Naive thymus-derived CD8-positive, alpha-beta T cell (primary cell): ENCODE results near the gene IFNA1. TPM values are rescaled to one million over a fixed set of nuclear protein-coding genes. Genes with fewer than 3 reads are reported as not detected.

Experiments
- ATAC-seq, 2 donors: fragments of 150-1000 bp; cut with Tn5 transposase in 1 of 2; sonication (Bioruptor Pico), chemical (Tn5 transposase) in 1 of 2; 1 replicate in 1 of 2; 2 replicates in 1 of 2; pipeline ENCODE4 v1.10.0; 2021; ENCODE audit warnings: mild to moderate bottlenecking in 2 of 2, moderate library complexity in 2 of 2
- POLR2A ChIA-PET: fragments of 350-600 bp; sonication (Branson Sonifier 250); formaldehyde crosslinking; loops from one replicate; lab custom pipeline; 2021; ENCODE audit warnings: antibody characterized with exemption; lab: Charles Lee
- DNase-seq, 10 donors: peaks; one replicate each; pipeline versions ENCODE4 v3.0.0 to v3.0.0-alpha.2; 2020 to 2022
- H3K27ac Mint-ChIP-seq, 10 donors: one replicate each; pipeline ENCODE4 v1.8.0; 2020 to 2022; ENCODE audit warnings: mild to moderate bottlenecking in 10 of 10, mixed read lengths in 10 of 10, moderate library complexity in 4 of 10, inconsistent platforms in 1 of 10
- H3K27me3 Mint-ChIP-seq, 5 donors: one replicate each; pipeline ENCODE4 v1.8.0; 2021 to 2022; ENCODE audit warnings: mixed read lengths in 5 of 5
- H3K36me3 Mint-ChIP-seq, 3 donors: one replicate each; pipeline ENCODE4 v1.8.0; 2020 to 2022; ENCODE audit warnings: mixed read lengths in 3 of 3, mild to moderate bottlenecking in 2 of 3, inconsistent platforms in 1 of 3
- H3K4me1 Mint-ChIP-seq, 4 donors: one replicate each; pipeline ENCODE4 v1.8.0; 2021 to 2022; ENCODE audit warnings: mixed read lengths in 4 of 4
- H3K4me3 Mint-ChIP-seq, 10 donors: one replicate each; pipeline ENCODE4 v1.8.0; 2020 to 2022; ENCODE audit warnings: mild to moderate bottlenecking in 10 of 10, mixed read lengths in 10 of 10, moderate library complexity in 6 of 10, inconsistent platforms in 1 of 10
- H3K9me3 Mint-ChIP-seq, 9 donors: one replicate each; pipeline ENCODE4 v1.8.0; 2020 to 2022; ENCODE audit warnings: mixed read lengths in 9 of 9, mild to moderate bottlenecking in 3 of 9, inconsistent platforms in 1 of 9, moderate library complexity in 1 of 9
- polyA plus RNA-seq, 3 donors: library from polyadenylated mRNA; unstranded; fragments of 300-500 nt; fragmentation: Illumina TruSeq; gene quantifications; one replicate each; pipeline ENCODE4 v1.2.3, GENCODE V29; 2021
- total RNA-seq, 8 experiments: library from RNA in 2 of 8; stranded (reverse) in 2 of 8; gene quantifications; one replicate each; pipeline ENCODE4 v1.2.3 and lab custom pipeline; 2021 to 2026

IFNA1 gene
- total RNA-seq (not detected), polyA plus RNA-seq (not detected), total RNA-seq (lab: John Stamatoyannopoulos, UW) (0 reads per million in 6 experiments)

DNA sequence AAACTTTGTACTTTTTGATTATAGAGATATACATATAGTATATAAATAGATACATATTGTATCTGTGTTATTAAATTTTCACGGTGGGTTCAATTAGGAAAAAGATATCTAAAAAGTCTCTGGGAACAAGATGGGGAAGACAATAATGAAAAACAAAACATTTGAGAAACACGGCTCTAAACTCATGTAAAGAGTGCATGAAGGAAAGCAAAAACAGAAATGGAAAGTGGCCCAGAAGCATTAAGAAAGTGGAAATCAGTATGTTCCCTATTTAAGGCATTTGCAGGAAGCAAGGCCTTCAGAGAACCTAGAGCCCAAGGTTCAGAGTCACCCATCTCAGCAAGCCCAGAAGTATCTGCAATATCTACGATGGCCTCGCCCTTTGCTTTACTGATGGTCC is at the start of gene IFNA1:
TSS of gene IFNA1 (plus strand) at position 301 of the 400 bp plus-strand sequence. CDS start at position 370, 69 bp downstream.
- POLR2A ChIA-PET, result no interaction called here
- H3K4me3 Mint-ChIP-seq, result no peak within 1 kb of the TSS
- no peak for ATAC-seq
- DNase-seq, result no peak
- no peaks in the 10 kb centered on the region for H3K9me3 Mint-ChIP-seq
- peaks cover 2 to 19% (median 14%) of the 10 kb centered on the region in 4 donors for H3K4me1 Mint-ChIP-seq
- no peak within 1 kb of the TSS for H3K27ac Mint-ChIP-seq
- H3K27me3 Mint-ChIP-seq, result peaks cover 0 to 9% (median 0%) of the 10 kb centered on the region in 5 donors
- no peaks in the 10 kb centered on the region for H3K36me3 Mint-ChIP-seq

DNA sequence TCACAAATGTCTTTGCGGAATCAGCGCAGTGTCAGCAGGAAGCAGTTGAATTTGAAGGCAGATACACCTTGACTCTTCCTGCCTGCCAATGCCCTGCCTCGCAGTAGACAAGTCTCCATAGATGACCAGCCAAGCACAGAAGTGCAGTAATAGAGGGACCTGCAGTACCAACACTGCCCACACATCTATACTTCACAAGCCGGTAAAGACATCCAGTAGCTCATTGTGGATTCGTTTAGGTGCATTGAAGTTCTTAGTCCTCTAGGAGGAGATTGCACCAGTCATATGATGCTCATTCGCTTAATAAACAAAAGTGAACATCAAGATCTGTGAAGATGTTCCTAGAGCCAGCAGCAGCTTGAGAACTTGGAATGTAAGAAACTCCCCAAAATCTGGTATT is 48.0 kb upstream of the IFNA1 start:
- POLR2A ChIA-PET, result no interaction called here
- DNase-seq, result no peak

DNA sequence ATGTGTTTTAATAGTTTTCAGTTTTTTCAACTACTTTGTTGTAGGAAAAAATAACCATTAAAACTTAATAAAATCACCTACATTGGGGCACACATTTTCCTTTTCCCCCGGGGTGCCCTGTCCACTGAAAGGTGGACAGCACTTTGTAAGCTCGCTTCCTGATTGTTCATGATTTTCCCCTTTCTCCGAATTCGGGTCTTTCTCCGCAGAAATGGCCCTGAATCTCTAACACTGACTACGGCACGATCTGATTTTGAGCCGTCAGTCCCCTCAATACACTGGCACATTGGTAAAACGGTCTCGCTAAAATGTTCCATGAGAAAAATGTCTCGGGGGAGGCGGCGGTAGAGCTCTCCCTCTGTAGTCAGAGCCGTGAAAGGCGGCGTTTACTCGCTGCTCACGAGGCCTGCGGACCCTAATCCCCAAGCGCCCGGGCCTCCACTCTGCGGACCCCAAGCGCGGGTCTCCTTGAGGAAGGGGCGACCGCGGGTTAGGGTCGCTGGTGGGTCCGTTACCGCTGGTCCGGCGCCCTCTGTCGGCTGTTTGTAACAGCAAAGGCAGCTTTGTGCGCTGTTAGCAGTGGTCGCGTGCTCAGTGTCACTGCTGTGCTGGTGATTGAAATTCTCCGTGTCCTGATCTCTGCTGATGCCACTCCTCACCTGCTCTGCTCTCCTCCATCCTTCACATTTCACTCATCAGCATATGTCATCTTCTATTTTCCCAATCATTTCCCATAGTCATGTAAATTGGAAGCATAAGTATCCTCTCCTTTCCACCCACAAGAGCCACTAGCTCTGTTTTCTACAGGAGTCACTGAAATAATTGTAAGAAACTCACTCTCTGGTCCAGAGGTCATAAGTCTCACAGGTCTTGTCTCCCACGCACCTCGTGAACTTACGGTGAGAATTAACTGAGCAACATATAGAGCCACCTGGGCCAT is 44.2 kb upstream of the IFNA1 start:
- Mint-ChIP-seq H3K27me3 (peaks cover 32 to 78% (median 53%) of the 10 kb centered on the region in 5 donors), H3K9me3 (no peaks in the 10 kb centered on the region), H3K4me1 (peaks cover 4 to 11% (median 8%) of the 10 kb centered on the region in 4 donors), H3K36me3 (no peaks in the 10 kb centered on the region), H3K4me3 (peak overlapping the region; percentile 51 to 88 (median 77)), H3K27ac (peak overlapping the region in 2 of 10 donors; percentile 60)
- DNase-seq (peak; percentile 27 to 75 (median 54)), ATAC-seq (peak; percentile 82 to 91)
- POLR2A ChIA-PET, result interaction anchor here (0.8 to 1.4 kb wide), 3 partner anchors 62 to 75 kb away, joined by 3 to 6 read pairs (median 4); no protein-coding TSS in a partner anchor

More for the DNA sequence above, 48.0 kb upstream of the IFNA1 start:
- Mint-ChIP-seq H3K9me3 (no peaks in the 10 kb centered on the region), H3K36me3 (no peaks in the 10 kb centered on the region), H3K4me3 (no peak overlapping the region), H3K27me3 (peaks cover 31 to 79% (median 51%) of the 10 kb centered on the region in 5 donors), H3K27ac (no peak overlapping the region), H3K4me1 (peaks cover 2 to 11% (median 7%) of the 10 kb centered on the region in 4 donors)
- ATAC-seq, result peak; percentile 51 to 72

DNA sequence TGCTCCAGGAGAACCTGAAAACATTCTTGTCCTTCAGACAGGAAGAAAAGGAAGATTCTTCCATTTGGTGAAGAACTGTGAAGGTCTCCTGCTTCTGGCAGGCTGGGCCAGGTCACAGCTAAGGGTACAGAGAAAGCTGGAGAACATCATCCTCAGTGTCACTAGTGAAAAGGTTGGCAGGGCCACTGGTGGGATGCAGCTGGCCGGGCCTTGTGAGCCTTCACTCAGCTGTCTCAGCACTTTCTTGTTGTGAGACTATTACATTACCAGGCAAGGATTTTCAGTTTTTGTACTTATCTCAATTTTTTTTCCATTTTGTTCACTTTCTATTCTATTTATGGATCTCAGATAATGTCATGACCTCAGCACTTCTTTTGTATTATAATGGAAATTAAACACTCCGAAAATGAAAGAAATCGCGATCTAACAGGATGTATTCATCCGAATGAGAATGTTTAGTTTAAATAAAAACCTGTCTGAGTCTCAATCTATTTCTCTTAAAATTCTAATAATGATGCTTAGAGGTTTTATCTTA is 41.2 kb upstream of the IFNA1 start:
- no peaks in the 10 kb centered on the region for H3K36me3 Mint-ChIP-seq
- H3K4me1 Mint-ChIP-seq, result peaks cover 6 to 19% (median 14%) of the 10 kb centered on the region in 4 donors
- POLR2A ChIA-PET, result no interaction called here
- H3K27ac Mint-ChIP-seq, result no peak overlapping the region
- H3K27me3 Mint-ChIP-seq, result peaks cover 23 to 77% (median 54%) of the 10 kb centered on the region in 5 donors
- no peak overlapping the region for H3K4me3 Mint-ChIP-seq
- ATAC-seq, result no peak
- DNase-seq, result no peak
- H3K9me3 Mint-ChIP-seq, result no peaks in the 10 kb centered on the region

DNA sequence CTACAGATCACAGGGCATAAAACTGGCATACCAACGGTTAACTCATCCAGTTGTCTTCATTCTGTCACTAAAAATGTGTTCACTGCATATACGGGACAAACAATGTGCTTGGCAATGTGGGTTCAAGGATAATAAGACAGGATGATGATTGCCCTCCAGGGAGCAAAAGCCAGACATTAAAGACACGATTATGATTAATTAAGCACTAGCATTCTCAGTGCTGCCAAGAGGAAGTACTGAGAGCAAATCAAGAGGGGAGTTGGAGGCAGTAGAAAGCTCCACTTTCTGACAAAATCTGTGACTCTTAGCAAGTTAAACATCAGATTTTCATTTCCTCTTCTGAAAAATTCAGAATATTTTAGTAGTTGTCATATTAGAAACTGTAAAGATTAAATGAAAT is 40.3 kb upstream of the IFNA1 start:
- Mint-ChIP-seq H3K4me3 (no peak overlapping the region), H3K36me3 (no peaks in the 10 kb centered on the region), H3K4me1 (peaks cover 6 to 19% (median 14%) of the 10 kb centered on the region in 4 donors), H3K27ac (no peak overlapping the region), H3K9me3 (no peaks in the 10 kb centered on the region), H3K27me3 (peaks cover 23 to 77% (median 56%) of the 10 kb centered on the region in 5 donors)
- DNase-seq (no peak), ATAC-seq (no peak)
- POLR2A ChIA-PET, result no interaction called here

DNA sequence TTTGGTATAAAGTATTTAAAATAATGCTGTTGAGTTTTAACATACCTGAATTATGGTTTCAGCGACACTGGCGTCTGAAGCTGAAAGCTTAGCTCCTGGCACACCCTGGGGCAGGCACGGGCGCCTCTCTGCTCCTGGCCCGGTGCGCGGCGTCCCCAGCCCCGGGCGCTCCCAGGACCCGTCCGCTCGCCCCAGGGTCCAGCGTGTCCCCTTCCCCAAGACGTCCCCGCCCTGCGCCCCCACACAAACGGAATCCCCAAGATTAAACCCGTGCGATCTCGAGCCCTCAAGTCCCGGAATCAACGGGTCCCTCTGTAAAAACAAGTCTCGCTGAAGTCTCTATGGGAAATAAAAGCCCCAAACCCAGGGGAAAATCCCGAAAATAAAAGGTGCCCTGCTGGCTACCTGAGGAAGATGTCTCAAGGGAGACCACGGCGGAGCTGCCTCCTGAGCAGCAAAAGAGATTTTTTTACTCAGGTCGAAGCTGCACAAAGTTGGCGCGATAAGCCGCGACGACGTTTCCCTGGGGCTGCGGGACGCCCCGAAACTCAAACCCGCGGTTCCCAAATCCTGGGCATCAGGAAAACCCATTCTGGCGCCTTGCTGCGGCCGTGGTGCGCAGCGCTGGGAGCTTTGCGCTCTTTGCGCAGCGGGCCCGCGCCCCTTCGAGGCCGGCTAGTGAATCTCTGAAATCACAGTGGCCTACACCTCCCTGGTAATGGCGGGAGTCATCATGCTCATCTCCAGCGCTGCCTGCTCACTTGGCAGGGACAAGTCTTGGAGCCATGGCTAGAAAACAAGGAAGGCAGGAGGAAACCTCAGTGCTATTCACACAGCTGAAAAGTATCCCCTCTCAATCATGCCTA is 37.6 kb upstream of the IFNA1 start:
- POLR2A ChIA-PET, result interaction anchor here (1.2 kb wide), 1 partner anchor 76 kb away, joined by 3 read pairs; no protein-coding TSS in a partner anchor
- DNase-seq (peak in 2 of 10 donors; percentile 9), ATAC-seq (peak; percentile 65 to 71)
- H3K9me3 Mint-ChIP-seq, result no peaks in the 10 kb centered on the region
- H3K27me3 Mint-ChIP-seq, result peaks cover 12 to 54% (median 39%) of the 10 kb centered on the region in 5 donors
- peaks cover 4 to 8% (median 7%) of the 10 kb centered on the region in 4 donors for H3K4me1 Mint-ChIP-seq
- no peaks in the 10 kb centered on the region for H3K36me3 Mint-ChIP-seq
- no peak overlapping the region for H3K27ac Mint-ChIP-seq
- peak overlapping the region; percentile 62 to 79 (median 71) for H3K4me3 Mint-ChIP-seq

DNA sequence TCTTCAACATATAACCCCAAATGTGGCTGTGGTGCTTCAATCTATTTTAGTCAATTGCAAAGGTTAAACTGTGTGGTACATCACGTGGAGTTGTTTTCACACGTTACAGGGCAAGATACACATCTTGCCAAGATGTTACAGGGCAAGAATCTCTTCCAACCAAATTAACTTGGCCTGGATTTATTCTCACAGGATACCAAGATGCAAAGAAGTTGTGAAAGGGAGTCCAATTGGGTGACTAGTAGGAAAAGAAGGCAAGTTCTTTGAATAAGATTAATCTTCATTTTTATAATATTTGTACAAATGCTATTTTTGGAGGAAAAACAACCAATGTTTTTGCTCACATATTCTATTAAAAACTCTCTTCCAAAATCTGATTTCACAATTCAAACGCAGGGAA is 36.1 kb upstream of the IFNA1 start:
- no peak for ATAC-seq
- no peak overlapping the region for H3K27ac Mint-ChIP-seq
- H3K27me3 Mint-ChIP-seq, result peaks cover 12 to 43% (median 28%) of the 10 kb centered on the region in 5 donors
- no peaks in the 10 kb centered on the region for H3K36me3 Mint-ChIP-seq
- peaks cover 4 to 8% (median 7%) of the 10 kb centered on the region in 4 donors for H3K4me1 Mint-ChIP-seq
- no peaks in the 10 kb centered on the region for H3K9me3 Mint-ChIP-seq
- no peak for DNase-seq
- peak overlapping the region in 1 of 10 donors; percentile 9 for H3K4me3 Mint-ChIP-seq
- POLR2A ChIA-PET, result no interaction called here

DNA sequence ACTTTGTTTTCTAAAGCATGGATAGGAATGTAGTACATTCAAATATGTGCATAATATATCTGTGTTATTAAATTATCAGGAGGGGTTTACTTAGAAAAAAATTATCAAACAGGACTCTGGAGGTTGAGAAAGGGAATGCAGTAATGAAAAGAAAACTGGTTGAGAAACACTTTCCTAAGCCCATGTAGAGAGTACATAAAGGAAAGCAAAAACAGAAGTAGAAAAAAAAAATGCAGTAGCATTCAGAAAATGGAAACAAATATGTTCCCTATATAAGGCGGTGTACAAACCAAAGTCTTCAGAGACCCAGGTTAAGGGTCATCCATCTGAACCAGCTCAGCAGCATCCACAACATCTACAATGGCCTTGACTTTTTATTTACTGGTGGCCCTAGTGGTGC is 31.4 kb upstream of the IFNA1 start, which contains the start of gene IFNA8:
TSS of gene IFNA8 (plus strand) at position 301 of the 400 bp plus-strand sequence. CDS start at position 361, 60 bp downstream.
- POLR2A ChIA-PET, result no interaction called here
- DNase-seq (no peak), ATAC-seq (no peak)
- peaks cover 0 to 18% (median 7%) of the 10 kb centered on the region in 4 donors for H3K4me1 Mint-ChIP-seq
- no peak within 1 kb of the TSS for H3K27ac Mint-ChIP-seq
- no peak within 1 kb of the TSS for H3K4me3 Mint-ChIP-seq
- peaks cover 0 to 18% (median 5%) of the 10 kb centered on the region in 5 donors for H3K27me3 Mint-ChIP-seq
- no peaks in the 10 kb centered on the region for H3K9me3 Mint-ChIP-seq
- H3K36me3 Mint-ChIP-seq, result no peaks in the 10 kb centered on the region

DNA sequence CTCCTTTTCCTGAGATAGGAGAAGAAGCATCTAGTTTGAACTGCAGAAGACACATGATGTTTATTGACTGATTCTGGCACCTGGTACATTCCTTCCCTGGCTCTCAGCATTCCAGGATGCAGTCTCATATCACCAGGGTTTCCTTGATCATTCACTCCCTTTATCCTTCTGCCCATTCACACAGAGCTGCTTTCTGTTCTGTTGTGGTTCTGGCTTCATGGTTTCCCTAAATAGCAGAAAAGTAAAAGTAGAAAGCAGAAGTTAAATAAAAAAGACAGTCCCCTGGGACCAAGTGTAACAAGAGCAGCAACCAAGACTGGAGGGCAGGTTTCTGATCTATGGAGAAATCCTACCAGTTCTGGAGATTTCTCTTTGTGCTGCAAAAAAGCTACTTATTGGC is 28.1 kb upstream of the IFNA1 start:
- ATAC-seq (no peak), DNase-seq (no peak)
- POLR2A ChIA-PET, result no interaction called here
- no peak overlapping the region for H3K4me3 Mint-ChIP-seq
- H3K27me3 Mint-ChIP-seq, result peaks cover 0 to 16% (median 5%) of the 10 kb centered on the region in 5 donors
- no peak overlapping the region for H3K27ac Mint-ChIP-seq
- peaks cover 0 to 20% (median 10%) of the 10 kb centered on the region in 4 donors for H3K4me1 Mint-ChIP-seq
- no peaks in the 10 kb centered on the region for H3K36me3 Mint-ChIP-seq
- no peaks in the 10 kb centered on the region for H3K9me3 Mint-ChIP-seq

DNA sequence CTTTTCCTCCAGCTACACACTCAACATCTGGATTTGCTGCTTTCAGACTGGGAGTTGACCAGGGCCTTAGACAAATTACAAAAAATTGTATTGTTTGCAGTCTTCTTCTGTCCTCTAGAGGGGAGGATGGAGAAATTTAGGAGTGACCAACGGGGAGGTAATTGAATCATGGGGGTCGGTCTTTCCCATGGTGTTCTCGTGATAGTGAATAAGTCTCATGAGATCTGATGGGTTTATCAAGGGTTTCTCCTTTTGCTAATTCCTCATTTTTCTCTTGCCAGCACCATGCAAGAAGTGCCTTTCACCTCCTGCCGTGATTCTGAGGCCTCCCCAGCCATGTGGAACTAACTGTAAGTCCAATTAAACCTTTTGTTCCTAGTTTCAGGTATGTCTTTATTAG is 27.1 kb upstream of the IFNA1 start:
- no peak overlapping the region for H3K4me3 Mint-ChIP-seq
- peak overlapping the region in 1 of 10 donors; percentile 22 for H3K27ac Mint-ChIP-seq
- no peak for DNase-seq
- H3K9me3 Mint-ChIP-seq, result no peaks in the 10 kb centered on the region
- no peaks in the 10 kb centered on the region for H3K36me3 Mint-ChIP-seq
- peaks cover 0 to 20% (median 10%) of the 10 kb centered on the region in 4 donors for H3K4me1 Mint-ChIP-seq
- POLR2A ChIA-PET, result no interaction called here
- no peak for ATAC-seq
- peaks cover 0 to 16% (median 3%) of the 10 kb centered on the region in 5 donors for H3K27me3 Mint-ChIP-seq

DNA sequence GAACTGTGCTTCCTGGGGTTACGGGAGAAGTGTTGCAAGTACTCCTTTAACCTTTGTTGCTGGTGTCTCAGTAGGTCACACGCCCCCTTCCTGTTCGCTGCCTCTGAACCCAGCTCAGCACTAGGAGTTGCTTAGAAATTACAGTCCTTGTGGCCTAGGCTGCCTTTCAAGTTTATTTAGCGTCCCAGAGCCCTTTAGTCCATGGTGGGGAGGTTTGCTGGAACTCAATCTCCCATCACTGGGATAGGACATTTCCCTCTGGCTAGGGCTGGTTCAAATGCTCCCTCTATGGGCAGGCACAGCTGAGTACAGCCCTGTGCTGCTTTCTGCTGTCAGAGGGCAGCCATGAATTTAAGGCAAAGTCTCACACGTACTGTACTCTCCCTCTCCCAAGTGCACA is 26.6 kb upstream of the IFNA1 start:
- H3K4me3 Mint-ChIP-seq, result peak overlapping the region in 1 of 10 donors; percentile 14
- H3K27ac Mint-ChIP-seq, result no peak overlapping the region
- peak in 1 of 2 donors; percentile 88 for ATAC-seq
- H3K4me1 Mint-ChIP-seq, result peaks cover 0 to 20% (median 10%) of the 10 kb centered on the region in 4 donors
- no peaks in the 10 kb centered on the region for H3K36me3 Mint-ChIP-seq
- POLR2A ChIA-PET, result no interaction called here
- H3K27me3 Mint-ChIP-seq, result peaks cover 0 to 16% (median 3%) of the 10 kb centered on the region in 5 donors
- no peaks in the 10 kb centered on the region for H3K9me3 Mint-ChIP-seq
- DNase-seq, result peak in 2 of 10 donors; percentile 22 to 36
